Fibroblast of mammary gland (primary cell): ENCODE results near the gene RIBC2.
A peak's percentile ranks its signal among the peaks of the same experiment; 100 is the strongest.
"Not testable (repeated sequence)": the region's sequence is repeated elsewhere in the genome, so short reads cannot be mapped to it uniquely, and the experiment has no call there.

Experiments used
- DNase-seq: peaks from one replicate; pipeline ENCODE4 v3.0.0-alpha.2; 2010; ENCODE audit warnings: low read depth
- H3K4me3 ChIP-seq: 2 replicates; pipeline ENCODE4 v1.5.1; 2011; ENCODE audit warnings: low read depth, mild to moderate bottlenecking, low read length, moderate library complexity; ENCODE audit not compliant: control insufficient read depth
- TF ChIP-seq, protein P1 (sequence below): conservative IDR thresholded peaks from 2 replicates; pipeline ENCODE4 v1.5.1; 2011; ENCODE audit warnings: low read depth, low read length, inconsistent platforms; ENCODE audit not compliant: control insufficient read depth, insufficient read depth

Gene RIBC2

GRCh38 chr22:45428391-45429385 lies 15.2 kb downstream of the RIBC2 start:
- TF ChIP-seq, protein P1, sequence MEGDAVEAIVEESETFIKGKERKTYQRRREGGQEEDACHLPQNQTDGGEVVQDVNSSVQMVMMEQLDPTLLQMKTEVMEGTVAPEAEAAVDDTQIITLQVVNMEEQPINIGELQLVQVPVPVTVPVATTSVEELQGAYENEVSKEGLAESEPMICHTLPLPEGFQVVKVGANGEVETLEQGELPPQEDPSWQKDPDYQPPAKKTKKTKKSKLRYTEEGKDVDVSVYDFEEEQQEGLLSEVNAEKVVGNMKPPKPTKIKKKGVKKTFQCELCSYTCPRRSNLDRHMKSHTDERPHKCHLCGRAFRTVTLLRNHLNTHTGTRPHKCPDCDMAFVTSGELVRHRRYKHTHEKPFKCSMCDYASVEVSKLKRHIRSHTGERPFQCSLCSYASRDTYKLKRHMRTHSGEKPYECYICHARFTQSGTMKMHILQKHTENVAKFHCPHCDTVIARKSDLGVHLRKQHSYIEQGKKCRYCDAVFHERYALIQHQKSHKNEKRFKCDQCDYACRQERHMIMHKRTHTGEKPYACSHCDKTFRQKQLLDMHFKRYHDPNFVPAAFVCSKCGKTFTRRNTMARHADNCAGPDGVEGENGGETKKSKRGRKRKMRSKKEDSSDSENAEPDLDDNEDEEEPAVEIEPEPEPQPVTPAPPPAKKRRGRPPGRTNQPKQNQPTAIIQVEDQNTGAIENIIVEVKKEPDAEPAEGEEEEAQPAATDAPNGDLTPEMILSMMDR, result no peak
- no peak overlapping the region for H3K4me3 ChIP-seq
- DNase-seq, result no peak

- no peak overlapping the region for H3K4me3 ChIP-seq
- TF ChIP-seq, protein P1, result no peak
- DNase-seq, result no peak
Measured at GRCh38 chr22:45429424-45429823, 15.9 kb downstream of the RIBC2 start.

GRCh38 chr22:45429981-45430775 lies 16.7 kb downstream of the RIBC2 start:
- TF ChIP-seq, protein P1, result no peak
- no peak for DNase-seq
- H3K4me3 ChIP-seq, result no peak overlapping the region

DNA sequence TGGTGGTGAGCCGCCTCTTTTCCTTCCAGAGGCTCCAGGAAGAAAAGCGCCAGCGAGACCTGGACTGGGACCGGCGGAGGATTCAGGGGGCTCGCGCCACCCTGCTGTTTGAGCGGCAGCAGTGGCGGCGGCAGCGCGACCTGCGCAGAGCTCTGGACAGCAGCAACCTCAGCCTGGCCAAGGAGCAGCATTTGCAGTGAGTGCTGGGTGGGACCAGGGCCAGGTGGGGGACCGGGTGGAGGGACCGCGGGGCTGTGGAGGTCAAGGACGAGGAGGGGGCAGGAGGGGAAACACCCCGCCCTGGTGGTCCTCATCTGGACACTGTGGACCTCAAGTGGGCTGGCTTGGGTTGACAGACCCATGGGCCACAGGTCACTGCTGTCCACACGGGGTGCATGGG lies 17.4 kb downstream of the RIBC2 start:
- DNase-seq, result no peak
- H3K4me3 ChIP-seq, result no peak overlapping the region
- TF ChIP-seq, protein P1, result no peak

- no peak for DNase-seq
- TF ChIP-seq, protein P1, result no peak
- no peak overlapping the region for H3K4me3 ChIP-seq
Measured at GRCh38 chr22:45434981-45435380, 21.5 kb downstream of the RIBC2 start.

DNA sequence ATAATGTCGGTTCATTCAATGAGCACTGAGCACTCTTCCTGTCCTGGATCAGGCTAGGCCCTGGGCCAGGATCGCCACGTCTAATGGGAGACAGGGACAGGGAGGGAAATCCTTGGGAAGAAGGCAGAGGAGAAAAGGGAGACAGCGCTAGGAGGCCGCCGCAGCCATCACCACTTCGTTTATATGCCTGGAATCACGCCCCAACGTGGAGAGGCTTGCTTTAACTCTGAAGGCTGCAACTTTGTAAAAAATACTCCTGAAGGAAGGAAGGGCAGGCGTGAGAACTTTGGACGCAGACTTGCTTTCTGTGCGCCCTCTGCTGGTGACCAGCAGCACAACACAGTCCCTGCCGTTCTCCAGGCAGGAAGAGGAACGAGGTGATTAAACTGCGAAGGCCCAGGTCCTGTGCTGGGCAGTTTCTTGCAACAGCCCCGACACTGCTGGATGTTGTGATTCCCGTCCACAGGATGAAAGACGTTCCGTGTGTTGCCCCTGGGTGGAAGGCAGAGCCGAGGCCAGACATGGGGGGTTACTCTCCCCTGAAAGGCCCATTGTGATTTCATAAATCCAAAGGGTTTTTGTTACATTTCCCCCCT lies 22.1 kb downstream of the RIBC2 start:
- TF ChIP-seq, protein P1, result peak; percentile 97
- DNase-seq, result peak; percentile 89
- no peak overlapping the region for H3K4me3 ChIP-seq

DNA sequence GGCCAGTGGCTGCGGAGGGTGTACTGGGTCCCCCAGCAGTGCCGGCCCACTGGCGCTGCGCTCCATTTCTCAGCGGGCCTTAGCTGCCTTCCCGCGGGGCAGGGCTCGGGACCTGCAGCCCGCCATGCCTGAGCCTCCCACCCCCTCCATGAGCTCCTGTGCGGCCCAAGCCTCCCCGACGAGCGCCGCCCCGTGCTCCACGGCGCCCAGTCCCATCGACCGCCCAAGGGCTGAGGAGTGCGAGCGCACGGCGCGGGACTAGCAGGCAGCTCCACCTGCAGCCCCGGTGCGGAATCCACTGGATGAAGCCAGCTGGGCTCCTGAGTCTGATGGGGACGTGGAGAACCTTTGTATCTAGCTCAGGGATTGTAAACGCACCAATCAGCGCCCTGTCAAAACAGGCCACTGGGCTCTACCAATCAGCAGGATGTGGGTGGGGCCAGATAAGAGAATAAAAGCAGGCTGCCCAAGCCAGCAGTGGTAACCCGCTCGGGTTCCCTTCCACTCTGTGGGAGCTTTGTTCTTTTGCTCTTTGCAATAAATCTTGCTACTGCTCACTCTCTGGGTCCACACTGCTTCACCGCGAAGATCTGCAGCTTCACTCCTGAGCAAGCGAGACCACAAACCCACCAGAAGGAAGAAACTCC lies 23.5 kb downstream of the RIBC2 start:
- not testable (repeated sequence) for DNase-seq

More for the DNA sequence above, 23.5 kb downstream of the RIBC2 start:
- H3K4me3 ChIP-seq, result not testable (repeated sequence)
